GM12872 (cell line): ENCODE results near the gene SMIM30.

Experiments
- CTCF ChIP-seq: IDR thresholded peaks from 3 replicates; pipeline ENCODE4 v1.5.1; 2011; ENCODE audit warnings: low read depth, mild to moderate bottlenecking, low read length, moderate library complexity; ENCODE audit not compliant: insufficient read depth

The SMIM30 gene

GRCh38 chr7:113125728-113126127 lies 7.4 kb upstream of the SMIM30 start:
- no peak for TF ChIP-seq CTCF

GRCh38 chr7:113122744-113123143 lies 4.4 kb upstream of the SMIM30 start:
- no peak for TF ChIP-seq CTCF

GRCh38 chr7:113120647-113121046 lies 2.3 kb upstream of the SMIM30 start:
- TF ChIP-seq CTCF: no peak

GRCh38 chr7:113119429-113119828 lies 1.1 kb upstream of the SMIM30 start:
- TF ChIP-seq CTCF: no peak

GRCh38 chr7:113113912-113114311 lies 4.4 kb downstream of the SMIM30 start:
- peak; percentile 35 for TF ChIP-seq CTCF

- no peak for TF ChIP-seq CTCF
Measured at GRCh38 chr7:113109718-113110117, 8.6 kb downstream of the SMIM30 start.

GRCh38 chr7:113100121-113100603 lies 18.2 kb downstream of the SMIM30 start:
- no peak for TF ChIP-seq CTCF
